HepG2 (cell line): Measurements from ENCODE around the gene HSF4. TPM values are rescaled to one million over a fixed set of nuclear protein-coding genes. Genes with fewer than 3 reads are reported as not detected.

Experiments used
- ARID4A ChIP-seq: sonication (generic); formaldehyde crosslinking; IDR thresholded peaks from 2 replicates; pipeline ENCODE4 v1.5.0; 2020; ENCODE audit warnings: mild to moderate bottlenecking, missing genetic modification reagents, borderline replicate concordance
- ARNT ChIP-seq: fragments of 450-650 bp; IDR thresholded peaks from 2 replicates; pipeline ENCODE4 v1.6.1; 2017
- DMAP1 ChIP-seq: IDR thresholded peaks from 2 replicates; pipeline ENCODE4 v1.6.1; 2016
- ESRRA ChIP-seq: sonication (generic); formaldehyde crosslinking; IDR thresholded peaks from 2 replicates; pipeline ENCODE4 v1.5.1; 2020; ENCODE audit warnings: mild to moderate bottlenecking, low read depth, missing genetic modification reagents
- GATA4 ChIP-seq: sonication (generic); IDR thresholded peaks from 2 replicates; pipeline ENCODE4 v1.6.1; 2016; ENCODE audit warnings: antibody characterized with exemption, low read depth, borderline replicate concordance
- MIER2 ChIP-seq: IDR thresholded peaks from 2 replicates; pipeline ENCODE4 v1.6.1; 2016; ENCODE audit warnings: missing biosample characterization, missing genetic modification reagents
- NR0B2 ChIP-seq: sonication (generic); formaldehyde crosslinking; IDR thresholded peaks from 2 replicates; pipeline ENCODE4 v1.4.0; 2020; ENCODE audit warnings: mild to moderate bottlenecking, missing genetic modification reagents
- PLSCR1 ChIP-seq: sonication (generic); formaldehyde crosslinking; IDR thresholded peaks from 2 replicates; pipeline ENCODE4 v1.5.0; 2020; ENCODE audit warnings: missing genetic modification reagents, mild to moderate bottlenecking, borderline replicate concordance
- RNF2 ChIP-seq: fragments of 450-650 bp; conservative IDR thresholded peaks from 2 replicates; pipeline ENCODE4 v1.6.1; 2016; ENCODE audit warnings: low read depth
- SMARCE1 ChIP-seq: fragments of 450-650 bp; IDR thresholded peaks from 2 replicates; pipeline ENCODE4 v1.6.1; 2017; ENCODE audit warnings: borderline replicate concordance
- TARDBP ChIP-seq: sonication (generic); formaldehyde crosslinking; IDR thresholded peaks from 2 replicates; pipeline ENCODE4 v1.8.0; 2022; ENCODE audit warnings: mild to moderate bottlenecking, missing genetic modification reagents
- TGIF2 ChIP-seq: IDR thresholded peaks from 2 replicates; pipeline ENCODE4 v1.6.1; 2016; ENCODE audit warnings: control low read depth, missing compliant biosample characterization
- ZBTB26 ChIP-seq: IDR thresholded peaks from 2 replicates; pipeline ENCODE4 v1.6.1; 2016; ENCODE audit warnings: missing compliant biosample characterization, missing genetic modification reagents, borderline replicate concordance
- ZBTB4 ChIP-seq: sonication (generic); formaldehyde crosslinking; IDR thresholded peaks from 2 replicates; pipeline ENCODE4 v1.4.0; 2020; ENCODE audit warnings: missing genetic modification reagents, mild to moderate bottlenecking, borderline replicate concordance
- ZNF546 ChIP-seq: sonication (generic); formaldehyde crosslinking; conservative IDR thresholded peaks from 2 replicates; pipeline ENCODE4 v1.8.1; 2023; ENCODE audit warnings: mild to moderate bottlenecking, missing genetic modification reagents
- ZNF570 ChIP-seq: sonication (generic); formaldehyde crosslinking; IDR thresholded peaks from 2 replicates; pipeline ENCODE4 v1.4.0; 2020; ENCODE audit warnings: mild to moderate bottlenecking, missing genetic modification reagents, borderline replicate concordance
- ZNF709 ChIP-seq: sonication (generic); formaldehyde crosslinking; IDR thresholded peaks from 2 replicates; pipeline ENCODE4 v1.5.0; 2020; ENCODE audit warnings: mild to moderate bottlenecking, missing genetic modification reagents
- ZNF83 ChIP-seq: sonication (generic); formaldehyde crosslinking; IDR thresholded peaks from 2 replicates; pipeline ENCODE4 v1.4.0; 2020; ENCODE audit warnings: missing genetic modification reagents, mild to moderate bottlenecking, borderline replicate concordance
- ZNF891 ChIP-seq: sonication (generic); formaldehyde crosslinking; IDR thresholded peaks from 2 replicates; pipeline ENCODE4 v1.5.0; 2020; ENCODE audit warnings: mild to moderate bottlenecking, missing genetic modification reagents
- polyA plus RNA-seq, 8 experiments: library from polyadenylated mRNA; depleted of rRNA in 3 of 8; stranded (reverse) in 7 of 8; unstranded in 1 of 8; fragments of >200 nt; fragmentation: Illumina TruSeq in 4 of 8; extraction: Trizol in 4 of 8; gene quantifications; 2 replicates each; pipeline versions ENCODE4 v1.2.1 to v1.2.3, GENCODE V29; 2011 to 2016; ENCODE audit warnings: low read depth in 4 of 8, missing spikeins in 1 of 8, mixed read lengths in 1 of 8; ENCODE audit not compliant: insufficient read depth in 1 of 8
- total RNA-seq, 5 experiments: library from RNA; depleted of rRNA; stranded (reverse); fragments of >200 nt; fragmentation: Illumina TruSeq; extraction: Trizol; gene quantifications; 2 replicates each; pipeline ENCODE4 v1.2.3, GENCODE V29; 2016; ENCODE audit warnings: low read depth in 1 of 5

HSF4 gene
- total and polyA plus RNA-seq, 2 of the 13 experiments (the other 11 are each of a cell fraction or from before 2014, with no cell fraction given) = 3.5 to 16.9 TPM

- TF ChIP-seq ZNF570 (CRISPR knock-in tag) (no peak), SMARCE1 (no peak), ZNF546 (CRISPR knock-in tag) (no peak), ZBTB26 (CRISPR knock-in tag) (no peak), ZNF709 (CRISPR knock-in tag) (no peak), DMAP1 (CRISPR knock-in tag) (no peak), GATA4 (no peak), MIER2 (CRISPR knock-in tag) (no peak), ZNF891 (CRISPR knock-in tag) (no peak), ZBTB4 (CRISPR knock-in tag) (no peak), RNF2 (no peak), ESRRA (no peak), PLSCR1 (CRISPR knock-in tag) (no peak), ARNT (no peak), NR0B2 (no peak), TGIF2 (no peak), TARDBP (CRISPR knock-in tag) (0 out of 2 replicates have a peak, but pooled peaks have one; percentile 7), ZNF83 (CRISPR knock-in tag) (no peak), ARID4A (CRISPR knock-in tag) (no peak)
Observed at GRCh38 chr16:67116388-67117311, 47.9 kb upstream of the HSF4 start (continued).
